K562 (cell line): ENCODE results near the gene ATMIN. TPM values are rescaled to one million over a fixed set of nuclear protein-coding genes. Genes with fewer than 3 reads are reported as not detected.

Source experiments
- BACH1 ChIP-seq: fragments of 200-800 bp; sonication (Bioruptor generic); IDR thresholded peaks from 2 replicates; pipeline ENCODE4 v1.6.1; 2016; ENCODE audit warnings: missing genetic modification characterization, missing compliant biosample characterization
- CBX3 ChIP-seq, 2 experiments: IDR thresholded peaks; 1 replicate in 1 of 2; 2 replicates in 1 of 2; pipeline ENCODE4 v1.6.1; 2012; ENCODE audit warnings: inconsistent platforms in 2 of 2, low read length in 2 of 2, borderline replicate concordance in 1 of 2, control low read depth in 1 of 2
- ELF1 ChIP-seq: fragments of 200-800 bp; sonication (Bioruptor generic); IDR thresholded peaks from 2 replicates; pipeline ENCODE4 v1.6.1; 2016; ENCODE audit warnings: missing genetic modification characterization, missing compliant biosample characterization
- EP300 ChIP-seq: IDR thresholded peaks from 2 replicates; pipeline ENCODE4 v1.6.1; 2012; ENCODE audit warnings: low read length, improper control_type of control experiment
- MAFG ChIP-seq: fragments of 450-650 bp; conservative IDR thresholded peaks from 2 replicates; pipeline ENCODE4 v1.6.1; 2016; ENCODE audit warnings: missing genetic modification characterization, missing compliant biosample characterization
- MBD2 ChIP-seq: sonication (generic); IDR thresholded peaks from 2 replicates; pipeline ENCODE4 v1.6.1; 2016; ENCODE audit warnings: low read depth, borderline replicate concordance
- MIER1 ChIP-seq: fragments of 450-650 bp; IDR thresholded peaks from 2 replicates; pipeline ENCODE4 v1.6.1; 2016; ENCODE audit warnings: antibody characterized with exemption, mild to moderate bottlenecking, low read depth
- NCOR1 ChIP-seq: fragments of 450-650 bp; IDR thresholded peaks from 2 replicates; pipeline ENCODE4 v1.6.1; 2016; ENCODE audit warnings: mild to moderate bottlenecking, moderate library complexity
- NR3C1 ChIP-seq: sonication (generic); formaldehyde crosslinking; IDR thresholded peaks from 2 replicates; pipeline ENCODE4 v1.8.1; 2022; ENCODE audit warnings: missing genetic modification reagents
- PHB ChIP-seq: fragments of 250-450 bp; sonication (Bioruptor Pico); IDR thresholded peaks from 2 replicates; pipeline ENCODE4 v1.5.0; 2021
- SAP30 ChIP-seq: fragments of 200-600 bp; sonication (generic); IDR thresholded peaks from 2 replicates; pipeline ENCODE4 v1.6.1; 2012; ENCODE audit warnings: borderline replicate concordance, low read depth, mild to moderate bottlenecking, moderate library complexity, low read length, control low read depth, inconsistent platforms; ENCODE audit not compliant: insufficient read depth, poor library complexity, severe bottlenecking
- STAT5A ChIP-seq: IDR thresholded peaks from 2 replicates; pipeline ENCODE4 v1.6.1; 2012; ENCODE audit warnings: low read length, inconsistent platforms, borderline replicate concordance
- SUPT5H ChIP-seq: fragments of 450-650 bp; IDR thresholded peaks from 2 replicates; pipeline ENCODE4 v1.6.1; 2016
- TFE3 ChIP-seq: fragments of 450-650 bp; formaldehyde crosslinking; IDR thresholded peaks from 2 replicates; pipeline ENCODE4 v1.4.0; 2020; ENCODE audit warnings: mild to moderate bottlenecking, mixed read lengths
- ZFP91 ChIP-seq: sonication (generic); formaldehyde crosslinking; IDR thresholded peaks from 2 replicates; pipeline ENCODE4 v1.8.0; 2022; ENCODE audit warnings: mild to moderate bottlenecking, missing genetic modification reagents
- ZNF444 ChIP-seq: fragments of 250-450 bp; sonication (Bioruptor Pico); IDR thresholded peaks from 2 replicates; pipeline ENCODE4 v1.4.0; 2020; ENCODE audit warnings: mild to moderate bottlenecking, moderate library complexity
- ZNF639 ChIP-seq, 2 experiments: fragments of 200-800 bp in 1 of 2; sonication (Bioruptor generic) in 1 of 2; sonication (generic) in 1 of 2; formaldehyde crosslinking in 1 of 2; IDR thresholded peaks in 1 of 2; conservative IDR thresholded peaks in 1 of 2; 2 replicates each; pipeline versions ENCODE4 v1.5.0 to v1.6.1; 2016 to 2020; ENCODE audit warnings: missing compliant biosample characterization in 1 of 2, missing genetic modification characterization in 1 of 2, missing genetic modification reagents in 1 of 2
- polyA plus RNA-seq, 8 experiments: library from polyadenylated mRNA; depleted of rRNA in 4 of 8; stranded (reverse) in 5 of 8; unstranded in 3 of 8; fragments of >200 nt; fragmentation: Nextera tagmentation in 2 of 8; fragmentation: Illumina TruSeq in 1 of 8; extraction: Ambion mirVana in 2 of 8; extraction: Trizol in 1 of 8; gene quantifications; 2 replicates each; pipeline versions ENCODE4 v1.2.1 to v1.2.3, GENCODE V29; 2011 to 2014; ENCODE audit warnings: inconsistent platforms in 1 of 8, missing spikeins in 1 of 8
- total RNA-seq, 7 experiments: library from RNA; depleted of rRNA in 6 of 7; stranded (reverse); fragments of >200 nt in 6 of 7; fragmentation: Illumina TruSeq in 2 of 7; extraction: Trizol in 2 of 7; gene quantifications; 2 replicates each; pipeline versions ENCODE4 v1.2.1 to v1.2.3, GENCODE V29; 2011 to 2021; ENCODE audit warnings: low replicate concordance in 1 of 7
- TF ChIP-seq, protein P1 (sequence below): IDR thresholded peaks from 2 replicates; pipeline ENCODE4 v1.6.1; 2016; ENCODE audit warnings: missing genetic modification characterization, missing compliant biosample characterization
- TF ChIP-seq, protein P2 (sequence below): sonication (generic); formaldehyde crosslinking; IDR thresholded peaks from 2 replicates; pipeline ENCODE4 v1.9.0; 2022; ENCODE audit warnings: mild to moderate bottlenecking, missing genetic modification reagents

ATMIN gene
- total and polyA plus RNA-seq, 9 of the 15 experiments (the other 6 are each of a cell fraction or from before 2014, with no cell fraction given): 6.7 to 40.9 (median 23.4) TPM

DNA sequence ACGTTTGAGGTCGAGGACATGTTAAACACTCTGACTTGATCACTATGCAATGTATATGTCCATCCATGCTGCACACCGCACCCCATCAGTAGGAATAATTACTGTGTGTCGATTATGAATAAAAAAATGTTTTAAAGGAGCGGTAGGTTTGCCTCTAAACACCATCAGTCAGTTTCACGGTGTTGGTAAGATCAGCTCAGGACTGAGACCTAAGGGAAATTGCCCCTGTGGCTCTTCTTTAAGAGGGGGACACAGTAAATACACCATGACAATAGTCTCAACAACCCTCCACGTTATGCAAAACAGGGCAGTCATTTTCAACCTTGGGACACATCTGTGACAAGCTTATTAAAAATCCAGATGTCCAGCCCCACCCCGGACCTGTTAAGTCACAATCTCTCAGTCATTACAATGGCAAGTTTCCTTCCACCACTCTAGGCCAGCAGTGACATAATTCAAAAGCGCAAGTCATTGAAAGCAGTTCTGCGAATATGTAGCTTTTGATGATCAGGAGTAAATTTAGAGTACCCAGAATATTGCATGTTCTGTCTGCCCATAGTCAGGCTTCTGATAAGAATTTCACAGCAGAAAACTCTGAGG, 1.2 kb downstream of the ATMIN start (continued):
- TF ChIP-seq STAT5A: peak; percentile 33; the same call in 1 of the 2 replicates
- TF ChIP-seq MBD2: no peak
- TF ChIP-seq MAFG: peak; percentile 80
- TF ChIP-seq EP300: no peak
- TF ChIP-seq, protein P1, sequence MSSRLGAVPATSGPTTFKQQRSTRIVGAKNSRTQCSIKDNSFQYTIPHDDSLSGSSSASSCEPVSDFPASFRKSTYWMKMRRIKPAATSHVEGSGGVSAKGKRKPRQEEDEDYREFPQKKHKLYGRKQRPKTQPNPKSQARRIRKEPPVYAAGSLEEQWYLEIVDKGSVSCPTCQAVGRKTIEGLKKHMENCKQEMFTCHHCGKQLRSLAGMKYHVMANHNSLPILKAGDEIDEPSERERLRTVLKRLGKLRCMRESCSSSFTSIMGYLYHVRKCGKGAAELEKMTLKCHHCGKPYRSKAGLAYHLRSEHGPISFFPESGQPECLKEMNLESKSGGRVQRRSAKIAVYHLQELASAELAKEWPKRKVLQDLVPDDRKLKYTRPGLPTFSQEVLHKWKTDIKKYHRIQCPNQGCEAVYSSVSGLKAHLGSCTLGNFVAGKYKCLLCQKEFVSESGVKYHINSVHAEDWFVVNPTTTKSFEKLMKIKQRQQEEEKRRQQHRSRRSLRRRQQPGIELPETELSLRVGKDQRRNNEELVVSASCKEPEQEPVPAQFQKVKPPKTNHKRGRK (tag): no peak
- no peak for TF ChIP-seq PHB (CRISPR knock-in tag)
- peak; percentile 21 for TF ChIP-seq SAP30
- TF ChIP-seq BACH1 (tag): 0 out of 2 replicates have a peak, but pooled peaks have one; percentile 24
- TF ChIP-seq NCOR1: peak; percentile 11; the same call in 1 of the 2 replicates
- TF ChIP-seq ZFP91 (CRISPR knock-in tag): no peak
- no peak for TF ChIP-seq ZNF639 (CRISPR knock-in tag; conservative IDR thresholded peaks at IDR 0.05 in 1 of 2, IDR thresholded peaks at IDR 0.05 in 1 of 2)
- no peak for TF ChIP-seq NR3C1 (CRISPR knock-in tag)
- TF ChIP-seq ELF1 (tag): no peak
- TF ChIP-seq CBX3 (IDR thresholded peaks at IDR 0.05; ENCODE audit: borderline replicate concordance in 1 of 2, low read length in 2 of 2): peak in 1 of 2 experiments; percentile 50; a peak in 1 of 3 replicates
- TF ChIP-seq TFE3 (CRISPR knock-in tag): no peak
- no peak for TF ChIP-seq ZNF444 (CRISPR knock-in tag)
- TF ChIP-seq, protein P2, sequence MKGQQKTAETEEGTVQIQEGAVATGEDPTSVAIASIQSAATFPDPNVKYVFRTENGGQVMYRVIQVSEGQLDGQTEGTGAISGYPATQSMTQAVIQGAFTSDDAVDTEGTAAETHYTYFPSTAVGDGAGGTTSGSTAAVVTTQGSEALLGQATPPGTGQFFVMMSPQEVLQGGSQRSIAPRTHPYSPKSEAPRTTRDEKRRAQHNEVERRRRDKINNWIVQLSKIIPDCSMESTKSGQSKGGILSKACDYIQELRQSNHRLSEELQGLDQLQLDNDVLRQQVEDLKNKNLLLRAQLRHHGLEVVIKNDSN (CRISPR knock-in tag): no peak
- TF ChIP-seq MIER1: no peak
- no peak for TF ChIP-seq SUPT5H
